Measurements from ENCODE around the gene C9orf50. TPM values are rescaled to one million over a fixed set of nuclear protein-coding genes. Genes with fewer than 3 reads are reported as not detected.

Gene C9orf50
- total RNA-seq, 1 experiment from 2014 or later: not detected

- intact Hi-C loops (cut with micrococcal nuclease; ENCODE audit: unreplicated experiment): no loop called here
- in situ Hi-C loops (cut with HindIII; ENCODE audit: low pct_unique_long_range_greater_than_20kb, low sequenced_read_pairs): no loop called here
- Histone ChIP-seq H3K4me1 (ENCODE audit: control insufficient read depth, insufficient read depth, low read length) (no peaks in the 10 kb centered on the region), H3K4me3 (ENCODE audit: low read depth in 2 of 2, low read length in 2 of 2) (no peak overlapping the region), H3K27ac (ENCODE audit: low read length) (no peak overlapping the region), H3K36me3 (ENCODE audit: control insufficient read depth, insufficient read depth, low read length) (no peaks in the 10 kb centered on the region), H3K27me3 (ENCODE audit: control insufficient read depth, insufficient read depth, low read length) (no peaks in the 10 kb centered on the region), H3K9me3 (ENCODE audit: control insufficient read depth, insufficient read depth, low read depth, low read length) (no peaks in the 10 kb centered on the region)
- POLR2A ChIA-PET: interaction anchor here (0.6 kb wide), 1 partner anchor 113 kb away, joined by 3 read pairs; no protein-coding TSS in a partner anchor
- TF ChIP-seq SIN3A (IDR thresholded peaks at IDR 0.05; ENCODE audit: borderline replicate concordance, insufficient read depth, low read depth, low read length) (no peak), REST (IDR thresholded peaks at IDR 0.05; ENCODE audit: insufficient read depth in 1 of 2, low read depth in 2 of 2, low read length in 1 of 2) (no peak), CTCF (IDR thresholded peaks at IDR 0.05) (no peak), TCF7L2 (IDR thresholded peaks at IDR 0.05; ENCODE audit: low read depth, low read length) (no peak), POLR2AphosphoS5 (IDR thresholded peaks at IDR 0.05; ENCODE audit: low read depth, low read length) (no peak)
- DNase-seq (ENCODE audit: low read depth, low spot score) (no peak), ATAC-seq (no peak)
- no TSS peak for BruUV-seq (replicated peaks)
- CTCF ChIA-PET: no interaction called here
These were observed 29.9 kb upstream of the C9orf50 start for GRCh38 chr9:129650680-129651235.

- POLR2A ChIA-PET: no interaction called here
- CTCF ChIA-PET: no interaction called here
- no peaks in the 10 kb centered on the region for H3K9me3 ChIP-seq (ENCODE audit: control insufficient read depth, insufficient read depth, low read depth, low read length)
- no peaks in the 10 kb centered on the region for H3K36me3 ChIP-seq (ENCODE audit: control insufficient read depth, insufficient read depth, low read length)
- BruUV-seq (replicated peaks): no TSS peak
- no peak for DNase-seq (ENCODE audit: low read depth, low spot score)
- H3K27me3 ChIP-seq (ENCODE audit: control insufficient read depth, insufficient read depth, low read length): no peaks in the 10 kb centered on the region
- intact Hi-C loops (cut with micrococcal nuclease; ENCODE audit: unreplicated experiment): no loop called here
- H3K4me1 ChIP-seq (ENCODE audit: control insufficient read depth, insufficient read depth, low read length): no peaks in the 10 kb centered on the region
- TF ChIP-seq POLR2AphosphoS5 (IDR thresholded peaks at IDR 0.05; ENCODE audit: low read depth, low read length) (no peak), TCF7L2 (IDR thresholded peaks at IDR 0.05; ENCODE audit: low read depth, low read length) (no peak), CTCF (IDR thresholded peaks at IDR 0.05) (no peak), SIN3A (IDR thresholded peaks at IDR 0.05; ENCODE audit: borderline replicate concordance, insufficient read depth, low read depth, low read length) (no peak), REST (IDR thresholded peaks at IDR 0.05; ENCODE audit: insufficient read depth in 1 of 2, low read depth in 2 of 2, low read length in 1 of 2) (no peak)
- H3K4me3 ChIP-seq (ENCODE audit: low read depth in 2 of 2, low read length in 2 of 2): no peak overlapping the region
- H3K27ac ChIP-seq (ENCODE audit: low read length): no peak overlapping the region
- no peak for ATAC-seq
- in situ Hi-C loops (cut with HindIII; ENCODE audit: low pct_unique_long_range_greater_than_20kb, low sequenced_read_pairs): no loop called here
These were observed 29.1 kb upstream of the C9orf50 start for GRCh38 chr9:129649726-129650679.

Data from Panc1 (cell line).